Esophagus squamous epithelium (tissue), 4 donors: ENCODE data around the gene DDB1.

Source experiments
- POLR2A ChIP-seq, 4 donors: fragments of 450-650 bp; IDR thresholded peaks; one replicate each; pipeline ENCODE4 v1.6.1; 2017; ENCODE audit warnings: antibody characterized with exemption in 4 of 4, mild to moderate bottlenecking in 4 of 4, moderate library complexity in 3 of 4
- TF ChIP-seq, protein P1 (sequence below), 6 experiments: fragments of 450-650 bp in 4 of 6; fragments of 200-600 bp in 2 of 6; sonication (generic) in 2 of 6; IDR thresholded peaks; one replicate each; pipeline ENCODE4 v1.5.1; 2016 to 2019; ENCODE audit warnings: antibody characterized with exemption in 6 of 6, mild to moderate bottlenecking in 4 of 6, moderate library complexity in 4 of 6

DNA sequence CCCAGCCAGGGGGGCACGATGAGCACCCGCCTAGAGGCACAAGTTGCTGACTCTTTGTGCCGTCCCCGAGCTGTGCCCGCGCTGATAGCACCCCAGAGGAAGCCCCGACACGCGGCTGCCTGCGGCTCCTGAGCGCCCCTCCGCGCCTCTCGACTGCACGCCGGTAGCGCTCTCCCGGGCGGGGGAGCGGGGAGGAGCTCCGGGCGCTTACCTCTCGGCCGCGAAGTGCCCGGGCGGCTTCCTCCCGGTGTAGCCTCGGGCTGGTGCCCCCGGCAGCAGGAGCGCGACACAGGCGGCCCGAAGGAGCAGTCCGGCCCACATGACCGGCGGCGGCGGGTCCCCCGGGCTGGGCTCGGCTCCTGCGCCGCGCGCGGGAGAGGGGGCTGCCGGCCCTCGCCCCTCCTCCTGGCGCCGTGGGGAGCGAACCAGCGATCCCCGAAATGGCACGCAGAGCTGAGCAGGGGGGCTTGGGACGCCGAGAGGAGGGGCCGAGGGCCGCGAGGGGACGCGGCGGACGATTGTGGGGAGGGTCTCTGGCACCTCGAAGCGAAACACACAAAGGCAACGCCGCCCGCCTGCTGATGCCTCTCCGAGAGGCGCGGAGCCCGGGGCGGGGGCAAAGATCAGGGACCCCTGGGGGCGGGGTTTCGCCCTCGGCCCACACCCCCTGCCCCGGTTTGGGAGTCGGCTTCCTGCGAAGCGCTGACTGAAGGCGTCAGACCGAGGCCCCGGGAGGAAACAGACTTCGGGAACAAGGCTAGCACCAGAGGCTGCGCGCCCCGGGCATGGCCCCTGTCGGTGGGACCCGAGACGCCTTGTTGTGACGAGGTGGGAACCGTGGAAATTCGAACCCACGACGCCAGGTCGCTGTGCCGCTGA, 37.9 kb downstream of the DDB1 start, which contains the start of gene VWCE:
- TF ChIP-seq POLR2A (IDR thresholded peaks at IDR 0.05) = no peak
- TF ChIP-seq, protein P1, sequence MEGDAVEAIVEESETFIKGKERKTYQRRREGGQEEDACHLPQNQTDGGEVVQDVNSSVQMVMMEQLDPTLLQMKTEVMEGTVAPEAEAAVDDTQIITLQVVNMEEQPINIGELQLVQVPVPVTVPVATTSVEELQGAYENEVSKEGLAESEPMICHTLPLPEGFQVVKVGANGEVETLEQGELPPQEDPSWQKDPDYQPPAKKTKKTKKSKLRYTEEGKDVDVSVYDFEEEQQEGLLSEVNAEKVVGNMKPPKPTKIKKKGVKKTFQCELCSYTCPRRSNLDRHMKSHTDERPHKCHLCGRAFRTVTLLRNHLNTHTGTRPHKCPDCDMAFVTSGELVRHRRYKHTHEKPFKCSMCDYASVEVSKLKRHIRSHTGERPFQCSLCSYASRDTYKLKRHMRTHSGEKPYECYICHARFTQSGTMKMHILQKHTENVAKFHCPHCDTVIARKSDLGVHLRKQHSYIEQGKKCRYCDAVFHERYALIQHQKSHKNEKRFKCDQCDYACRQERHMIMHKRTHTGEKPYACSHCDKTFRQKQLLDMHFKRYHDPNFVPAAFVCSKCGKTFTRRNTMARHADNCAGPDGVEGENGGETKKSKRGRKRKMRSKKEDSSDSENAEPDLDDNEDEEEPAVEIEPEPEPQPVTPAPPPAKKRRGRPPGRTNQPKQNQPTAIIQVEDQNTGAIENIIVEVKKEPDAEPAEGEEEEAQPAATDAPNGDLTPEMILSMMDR (IDR thresholded peaks at IDR 0.05) = no peak
